NCI-H2196 (cell line): ENCODE results near the gene ARHGEF39.

Experiments used
- DNase-seq: peaks from one replicate; lab custom pipeline; 2025; ENCODE audit not compliant: unreplicated experiment; lab: John Stamatoyannopoulos, UW

ARHGEF39 gene

DNA sequence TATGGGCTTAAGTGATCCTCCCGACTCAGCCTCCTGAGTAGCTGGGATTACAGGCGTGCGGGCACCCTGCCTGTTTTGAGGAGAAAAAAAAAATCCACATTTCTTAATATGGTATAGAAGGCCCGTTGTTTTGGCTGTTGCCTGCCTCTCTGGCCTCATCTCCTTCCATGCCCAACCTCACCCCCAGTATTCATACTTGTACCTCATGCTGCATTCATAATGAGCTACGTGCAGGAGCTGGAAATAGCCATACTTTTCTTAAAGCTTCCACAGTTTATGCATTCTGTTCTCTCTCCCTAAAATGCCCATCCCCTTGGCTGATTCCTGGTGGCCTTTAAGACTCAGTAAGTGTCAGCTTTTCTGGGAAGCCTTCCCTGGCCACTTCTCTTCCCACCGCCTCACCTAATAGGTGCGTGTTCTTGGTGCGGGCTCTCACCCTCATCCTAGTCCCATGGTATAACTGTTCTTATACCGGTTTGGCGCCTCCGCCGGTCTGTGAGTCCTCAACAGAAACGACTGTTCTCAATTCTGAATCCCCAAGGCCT, 26.8 kb upstream of the ARHGEF39 start:
- DNase-seq: no peak

DNA sequence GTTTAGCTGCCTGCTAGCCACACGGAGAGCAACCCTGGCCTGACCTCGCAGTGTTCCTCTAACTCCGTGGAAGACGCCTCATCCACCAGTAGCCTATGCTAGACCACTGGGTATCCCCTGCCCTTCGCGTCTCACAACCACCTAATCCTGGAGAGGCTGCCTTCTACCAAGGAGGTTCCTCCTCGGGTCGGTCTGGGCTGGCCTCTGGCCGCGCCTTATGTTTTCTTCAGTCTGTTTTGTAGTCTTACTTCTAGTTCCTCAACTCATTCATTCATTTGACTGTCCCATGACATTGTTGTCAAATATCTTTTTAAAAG, 26.3 kb upstream of the ARHGEF39 start:
- no peak for DNase-seq

DNA sequence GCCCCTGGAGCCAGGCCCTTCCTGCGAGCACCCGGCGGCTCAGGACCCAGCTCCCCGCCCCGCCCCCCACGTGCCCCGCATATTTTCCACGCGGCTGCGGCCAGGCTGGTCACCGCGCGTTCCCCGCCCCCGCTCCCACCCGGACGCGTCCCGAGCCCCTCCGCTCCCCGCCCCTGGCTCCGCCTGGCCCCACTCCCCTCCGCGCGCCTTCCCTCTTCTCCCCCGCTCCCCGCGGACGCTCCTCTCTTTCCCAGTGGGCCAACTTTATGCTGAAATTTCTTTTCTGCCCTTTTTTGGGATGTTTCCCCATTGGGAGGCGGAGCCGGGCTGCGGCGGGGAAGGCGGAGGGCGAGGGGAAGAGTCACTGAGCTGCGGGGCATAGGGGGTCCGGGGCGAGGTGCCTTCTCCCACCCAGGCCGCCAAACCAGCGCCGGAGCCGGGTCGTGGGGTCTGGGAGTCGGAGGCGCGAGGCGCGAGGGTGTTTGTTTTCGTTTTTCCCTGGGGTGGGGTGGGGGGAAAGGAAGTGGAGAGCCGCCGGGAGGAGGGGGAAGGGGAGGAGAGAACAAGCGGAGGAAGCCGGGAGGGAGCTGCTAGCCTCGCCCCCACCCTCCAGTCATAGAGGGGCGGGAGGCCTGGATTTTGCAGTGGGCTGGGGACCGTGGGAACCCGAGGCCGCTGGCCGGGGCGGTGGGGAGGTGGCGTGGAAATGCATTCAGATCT, 25.8 kb upstream of the ARHGEF39 start:
- DNase-seq: peak; percentile 27

DNA sequence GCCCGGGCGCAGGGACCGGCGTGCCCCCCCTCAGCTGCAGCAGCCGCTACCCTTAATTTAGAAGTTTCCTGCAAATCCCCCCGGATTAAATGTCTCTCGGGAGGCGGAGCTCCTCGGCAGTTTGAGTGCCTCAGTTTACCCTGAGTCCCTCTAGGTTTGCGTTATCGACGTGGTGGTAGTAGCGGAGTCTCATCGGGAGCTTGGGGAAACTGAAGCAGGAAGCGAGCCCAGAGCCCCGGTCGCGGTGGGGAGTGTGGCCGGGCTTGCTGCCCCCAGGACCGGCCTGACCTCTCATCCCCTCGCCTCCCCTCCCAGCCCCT, 25.3 kb upstream of the ARHGEF39 start:
- DNase-seq: no peak

DNA sequence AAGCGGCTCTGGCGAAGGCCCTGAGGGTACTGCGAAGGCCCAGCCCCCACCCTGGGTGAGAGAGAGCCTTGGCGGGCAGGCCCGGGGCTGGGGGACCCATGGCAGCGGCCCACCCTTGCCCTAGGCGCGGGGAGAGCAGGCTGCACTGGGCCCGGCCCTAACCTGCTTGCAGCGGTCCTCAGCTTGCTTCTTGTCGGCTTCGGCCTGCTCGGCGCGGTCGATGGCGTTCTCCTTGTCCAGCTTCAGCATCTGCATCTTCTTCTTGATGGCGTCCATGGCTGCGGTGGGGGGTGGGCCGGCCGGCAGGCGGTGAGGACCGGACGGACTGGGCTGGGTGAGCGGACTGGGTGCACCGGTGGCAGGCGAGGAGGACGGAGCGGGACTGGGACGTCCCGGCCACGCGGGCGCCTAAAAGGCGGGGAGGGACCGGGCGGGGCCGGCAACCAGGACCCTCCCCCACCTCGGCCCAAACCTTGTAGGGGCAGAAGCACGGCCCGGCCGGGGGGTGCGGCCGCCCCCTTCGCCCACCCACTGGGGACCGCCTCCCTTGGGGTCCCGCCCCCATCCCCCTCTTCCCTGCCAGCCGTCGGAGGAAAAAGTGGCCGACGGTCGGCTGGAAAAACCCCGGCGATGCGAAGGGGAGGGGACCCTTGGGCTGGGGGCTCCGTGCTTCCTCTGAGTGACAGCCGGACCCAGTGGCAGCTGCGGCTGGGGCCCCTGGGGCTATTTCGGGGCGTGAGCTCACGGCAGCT, 24.7 kb upstream of the ARHGEF39 start, which contains the start of gene TPM2:
TPM2 (minus strand) TSS at position 384 of the 752 bp plus-strand sequence; CDS start at position 276, 108 bp downstream.
- DNase-seq: no peak

DNA sequence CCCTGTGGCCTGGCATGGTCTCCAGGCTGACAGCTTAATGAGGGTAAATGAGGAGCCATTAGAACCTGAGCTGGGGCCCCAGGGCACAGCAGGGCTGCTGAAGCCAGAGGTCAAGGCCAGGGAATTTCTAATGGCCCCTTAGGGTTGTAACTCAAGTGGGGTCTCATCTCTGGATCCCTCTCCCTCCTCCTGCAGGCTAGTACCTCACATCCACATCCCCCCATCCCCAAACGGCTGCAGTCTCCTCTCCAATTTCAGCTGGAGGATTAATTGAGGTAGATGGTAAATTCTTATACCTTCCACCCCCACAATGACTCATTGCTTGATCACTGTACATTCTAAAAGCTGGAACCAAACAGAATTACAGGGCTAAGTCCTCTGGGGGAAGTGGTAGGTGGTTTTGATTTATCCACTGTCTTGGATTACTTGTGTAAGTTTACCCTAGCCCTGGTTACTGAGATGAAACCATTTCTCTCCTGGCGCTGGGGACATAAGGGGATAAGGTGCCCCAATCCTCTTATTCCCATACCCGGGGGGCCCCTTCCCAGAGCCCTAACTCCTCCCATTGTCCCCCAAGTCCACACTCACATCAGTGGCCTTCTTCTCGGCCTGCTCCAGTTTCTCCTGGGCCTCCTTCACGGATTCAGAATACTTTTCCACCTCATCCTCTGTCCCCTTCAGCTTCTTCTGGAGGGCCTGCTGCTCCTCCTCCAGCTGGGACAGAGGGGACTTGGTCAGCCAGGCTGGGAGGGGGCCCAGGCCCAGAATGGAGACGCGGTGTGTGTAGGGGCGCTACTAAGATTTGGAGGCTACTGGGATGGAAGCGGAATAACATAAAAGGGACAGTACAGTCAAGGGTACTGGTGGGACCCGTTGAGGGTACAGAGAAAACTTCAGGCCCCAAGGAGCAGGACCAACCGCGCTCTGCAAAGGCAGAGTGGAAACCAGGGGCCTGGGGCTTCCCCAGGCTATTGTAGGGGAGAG, 23.9 kb upstream of the ARHGEF39 start:
- no peak for DNase-seq

DNA sequence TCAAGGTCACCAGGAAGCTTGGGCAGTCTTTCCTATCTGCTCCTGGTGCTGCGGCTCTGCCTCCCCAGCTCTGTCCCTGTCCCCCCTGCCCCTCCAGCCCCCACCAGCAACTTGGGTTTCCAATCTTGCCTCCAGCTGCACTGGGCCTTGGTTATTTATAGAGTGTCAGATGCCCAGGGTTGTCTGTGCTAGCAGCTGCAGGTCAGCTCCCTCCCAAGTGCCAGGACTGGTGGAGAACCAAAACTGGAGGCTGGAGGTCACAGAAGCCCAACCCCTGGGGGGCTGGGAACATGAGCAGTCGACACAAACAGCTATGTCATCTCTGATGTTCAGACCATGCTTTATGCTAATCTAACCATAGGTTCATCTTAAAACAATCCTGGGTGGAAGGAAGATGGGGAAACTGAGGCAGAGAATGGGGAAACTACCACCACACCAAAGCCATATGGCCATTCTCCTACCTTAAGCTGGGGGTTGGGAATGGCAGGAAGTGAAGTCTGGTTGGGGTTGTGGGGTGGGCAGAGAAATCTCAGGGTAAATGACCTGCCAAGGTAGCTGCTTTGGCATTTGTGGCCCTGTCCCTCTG, 23.1 kb upstream of the ARHGEF39 start:
- DNase-seq: no peak

DNA sequence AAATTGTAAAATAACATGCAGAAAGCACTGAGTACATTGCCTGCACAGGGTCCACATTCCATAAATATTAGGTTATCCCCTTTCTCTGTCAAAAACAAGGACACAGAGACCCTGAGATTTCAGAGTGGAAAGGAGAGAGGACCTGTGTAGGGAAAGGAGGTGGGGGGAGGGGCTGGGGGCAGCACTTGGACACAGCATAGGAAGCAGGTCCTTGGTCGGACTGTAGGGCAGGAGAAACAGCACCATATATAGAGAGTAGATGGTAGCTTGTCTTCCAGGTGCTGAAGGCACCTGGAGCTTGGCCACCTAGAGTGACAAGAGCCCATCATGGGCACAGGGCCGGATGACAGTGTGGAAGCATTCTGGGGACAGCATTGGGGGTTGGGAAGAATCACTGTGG, 22.3 kb upstream of the ARHGEF39 start:
- DNase-seq: no peak

DNA sequence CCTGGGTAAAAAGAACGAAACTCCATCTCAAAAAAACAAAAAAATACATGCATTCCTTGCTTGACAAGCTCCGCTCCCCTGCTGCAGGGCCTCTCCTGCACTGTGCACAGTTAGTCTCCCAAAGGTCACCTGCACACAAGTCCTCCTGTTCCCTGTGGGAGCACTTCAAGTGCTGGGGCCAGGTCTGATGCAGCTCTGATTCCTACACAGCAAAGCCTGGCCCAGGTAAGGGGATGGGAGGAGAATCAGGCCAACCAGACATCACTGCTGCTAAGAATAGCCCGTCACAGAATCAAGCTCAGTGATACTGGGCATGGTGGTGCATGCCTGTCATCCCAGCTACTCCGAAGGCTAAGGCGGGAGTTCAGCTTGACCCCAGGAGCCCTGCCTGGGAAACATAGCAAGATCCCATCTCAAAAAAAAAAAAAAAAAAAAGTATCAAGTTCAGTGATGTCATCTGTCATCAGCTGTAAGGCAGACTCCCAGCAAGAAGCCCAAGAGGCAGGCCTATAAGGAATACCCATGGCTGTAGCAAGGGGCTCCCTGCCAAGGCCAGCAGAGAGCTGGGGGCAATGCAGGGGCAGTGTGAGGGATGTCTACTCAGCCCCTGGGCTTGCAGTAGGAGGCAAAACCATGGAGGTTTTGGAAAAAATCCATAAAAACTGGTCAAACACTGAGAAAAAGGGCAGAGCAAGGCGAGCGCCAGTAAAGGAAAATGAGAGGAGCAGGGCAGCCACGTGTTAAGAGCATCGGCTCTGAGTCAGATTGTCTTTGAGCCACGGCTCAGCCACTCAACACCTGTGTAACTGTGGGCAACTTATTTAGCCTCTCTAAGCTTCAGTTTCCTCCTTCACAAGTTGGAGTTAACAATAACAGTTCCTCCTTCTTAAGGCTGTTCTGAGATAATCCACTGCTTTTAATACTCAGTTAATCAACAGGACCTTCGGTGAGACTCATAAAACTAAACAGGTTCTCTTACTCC, 21.5 kb upstream of the ARHGEF39 start:
- DNase-seq: no peak

DNA sequence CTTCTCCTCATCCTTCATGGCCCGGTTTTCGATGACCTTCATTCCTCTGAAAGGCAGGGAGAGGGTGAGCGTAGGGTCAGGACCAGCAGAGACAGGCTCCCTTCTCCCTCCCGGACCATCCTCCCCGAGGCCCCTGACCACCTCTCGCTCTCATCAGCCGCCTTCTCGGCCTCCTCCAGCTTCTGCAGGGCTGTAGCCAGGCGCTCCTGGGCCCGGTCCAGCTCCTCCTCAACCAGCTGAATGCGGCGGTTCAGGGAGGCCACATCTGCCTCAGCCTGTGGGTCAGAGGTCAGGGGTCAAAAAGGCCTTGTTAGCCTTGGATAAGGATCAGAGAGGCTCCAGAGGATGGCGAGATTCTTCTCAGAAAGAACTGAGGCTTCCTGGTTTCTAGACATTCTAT, 20.5 kb upstream of the ARHGEF39 start:
- no peak for DNase-seq

DNA sequence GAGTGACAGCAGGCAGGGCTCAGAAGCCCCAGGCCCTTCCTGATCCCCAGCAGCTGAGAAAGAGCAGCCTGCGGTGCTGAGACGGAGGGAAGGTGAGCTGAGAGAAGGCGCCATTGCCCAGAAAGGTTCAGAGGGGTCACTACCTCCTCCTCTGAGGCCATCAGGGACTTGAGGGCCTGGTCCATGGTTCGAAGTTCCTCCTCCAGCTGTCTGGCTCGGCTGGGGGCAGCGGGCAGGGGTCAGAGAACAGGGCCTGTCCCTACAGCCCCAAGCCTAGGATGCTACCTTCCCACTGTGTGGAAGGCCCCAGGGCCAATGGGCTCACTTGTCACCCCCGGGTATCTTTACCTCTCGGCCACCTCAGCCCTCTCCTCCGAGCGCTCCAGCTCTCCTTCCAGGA, 19.9 kb upstream of the ARHGEF39 start:
- no peak for DNase-seq

DNA sequence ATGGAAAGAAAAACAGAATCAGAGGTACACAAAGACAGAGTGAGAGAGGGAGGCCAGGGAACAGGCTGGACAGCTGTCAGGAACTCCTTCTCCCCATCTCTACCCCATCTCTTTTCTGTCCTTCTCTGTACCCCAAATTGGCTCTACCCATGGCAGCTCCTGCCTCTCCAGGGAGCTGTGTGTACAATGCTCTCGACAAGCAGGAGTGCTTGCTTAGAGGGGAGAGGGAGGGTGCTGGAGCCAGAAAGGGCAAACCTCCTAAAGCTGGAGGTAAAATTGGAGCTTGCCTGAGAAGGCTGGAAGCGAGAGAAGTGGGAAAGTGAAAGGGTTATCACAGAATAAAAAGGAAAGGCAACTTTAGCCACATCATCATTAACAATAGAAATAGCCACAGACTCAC, 18.3 kb upstream of the ARHGEF39 start:
- no peak for DNase-seq

DNA sequence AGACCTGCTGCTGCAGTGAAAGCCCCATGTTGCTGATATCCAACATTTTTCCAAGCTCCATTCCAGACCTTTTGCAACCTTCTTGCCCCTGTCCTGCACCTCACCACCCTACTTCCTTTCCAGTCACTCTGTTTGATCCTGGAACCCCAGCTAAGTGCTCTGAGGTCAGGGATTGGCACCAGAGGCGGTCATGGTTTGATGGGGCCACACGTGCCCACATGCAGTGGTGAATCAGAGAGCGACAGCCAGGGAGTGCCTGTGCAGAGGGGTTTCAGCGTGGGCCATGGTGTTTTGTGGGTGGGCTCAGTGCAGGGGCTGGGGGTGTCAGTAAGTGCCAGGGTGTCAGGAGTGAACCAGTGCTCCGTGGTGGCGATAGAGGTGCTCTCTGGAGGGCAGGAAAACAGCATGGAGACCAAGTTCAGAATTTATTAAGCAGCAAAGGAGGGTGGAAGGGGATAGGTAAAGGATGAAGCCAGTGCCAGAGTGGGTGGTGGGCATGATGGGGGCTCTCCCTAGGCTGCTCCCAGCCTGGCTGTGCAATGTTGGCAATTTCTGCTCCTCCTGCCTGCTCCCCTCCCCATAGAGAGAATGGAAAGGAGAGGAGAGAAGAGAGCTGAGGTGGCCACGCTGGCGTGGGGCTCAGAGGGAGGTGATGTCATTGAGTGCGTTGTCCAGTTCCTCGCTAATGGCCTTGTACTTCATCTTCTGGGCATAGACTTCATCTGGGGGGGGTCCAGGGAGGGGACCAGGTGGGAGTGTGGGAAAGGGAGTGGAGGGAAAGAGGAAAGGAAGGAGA, 17.7 kb upstream of the ARHGEF39 start:
- DNase-seq: no peak

DNA sequence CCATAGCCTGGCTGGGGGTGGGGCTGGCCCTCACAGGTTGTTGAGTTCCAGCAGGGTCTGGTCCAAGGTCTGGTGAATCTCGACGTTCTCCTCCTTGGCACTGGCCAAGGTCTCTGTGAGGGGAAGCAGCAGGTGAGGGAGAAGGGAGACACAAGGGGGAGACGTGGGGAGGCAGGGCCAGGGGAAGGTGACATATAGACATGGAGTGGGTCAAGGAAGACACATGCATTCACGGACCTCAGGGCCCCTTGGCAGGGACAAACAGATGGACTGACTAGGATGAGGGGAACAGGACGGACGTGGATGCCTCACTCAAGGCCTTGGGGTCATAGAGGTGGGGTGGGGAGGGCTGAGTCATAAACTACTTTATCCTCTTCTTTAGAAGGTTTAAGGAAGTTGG, 17.1 kb upstream of the ARHGEF39 start:
- DNase-seq: no peak

DNA sequence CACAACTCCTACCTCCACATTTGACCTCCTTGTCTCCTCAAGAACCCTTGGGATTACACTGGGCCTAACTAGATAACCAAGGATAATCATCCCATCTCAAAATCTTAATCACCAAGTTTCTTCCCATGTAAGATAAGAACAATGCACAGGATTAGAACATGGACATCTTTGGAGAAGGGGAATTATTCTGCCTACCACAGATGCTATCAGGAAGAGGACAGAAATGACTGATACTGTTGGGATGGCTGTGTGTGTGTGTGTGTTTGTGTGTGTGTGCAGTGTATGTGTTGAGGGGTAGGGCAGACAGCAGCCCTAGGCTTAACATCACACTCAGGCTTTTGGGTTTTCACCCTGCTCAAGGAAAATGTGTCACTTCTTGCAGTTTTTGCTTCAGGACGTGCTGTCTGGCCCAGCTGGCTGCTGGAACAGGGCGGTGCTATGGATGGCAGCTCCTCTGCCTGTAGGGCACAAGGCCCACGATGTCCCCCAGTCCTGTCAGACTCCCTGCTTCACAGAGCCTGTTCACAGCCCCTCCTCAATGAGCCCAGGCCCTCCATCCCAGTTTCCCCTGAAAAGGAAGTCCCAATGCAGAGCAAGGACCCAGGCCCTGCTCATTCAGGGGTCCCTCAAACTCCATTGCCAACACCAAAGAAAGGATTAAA, 16.5 kb upstream of the ARHGEF39 start:
- DNase-seq: no peak

DNA sequence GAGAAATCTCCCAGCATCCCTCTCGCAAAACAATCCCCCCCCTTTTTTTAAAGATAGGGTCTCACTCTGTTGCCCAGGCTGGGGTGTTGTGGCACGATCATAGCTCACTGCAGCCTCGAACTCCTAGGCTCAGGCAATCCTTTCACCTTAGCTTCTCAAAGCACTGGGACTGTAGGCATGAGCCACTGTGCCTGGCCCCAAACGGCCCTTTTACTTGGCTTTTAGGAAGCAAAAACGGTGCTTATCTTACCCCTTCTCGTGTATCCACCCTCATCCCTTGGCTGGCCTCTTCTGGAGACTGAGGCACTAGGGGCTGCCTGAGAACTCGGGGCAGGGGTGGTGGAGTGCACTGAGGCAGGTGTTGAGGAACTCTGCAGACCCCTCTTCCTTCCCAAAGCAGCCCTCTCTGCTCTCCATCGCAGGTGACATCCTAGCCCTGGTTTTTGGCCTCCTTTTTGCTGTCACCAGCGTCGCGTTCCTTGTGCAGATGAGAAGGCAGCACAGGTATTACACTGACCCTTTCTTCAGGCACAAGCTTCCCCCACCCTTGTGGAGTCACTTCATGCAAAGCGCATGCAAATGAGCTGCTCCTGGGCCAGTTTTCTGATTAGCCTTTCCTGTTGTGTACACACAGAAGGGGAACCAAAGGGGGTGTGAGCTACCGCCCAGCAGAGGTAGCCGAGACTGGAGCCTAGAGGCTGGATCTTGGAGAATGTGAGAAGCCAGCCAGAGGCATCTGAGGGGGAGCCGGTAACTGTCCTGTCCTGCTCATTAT, 15.5 kb upstream of the ARHGEF39 start:
- DNase-seq: no peak

DNA sequence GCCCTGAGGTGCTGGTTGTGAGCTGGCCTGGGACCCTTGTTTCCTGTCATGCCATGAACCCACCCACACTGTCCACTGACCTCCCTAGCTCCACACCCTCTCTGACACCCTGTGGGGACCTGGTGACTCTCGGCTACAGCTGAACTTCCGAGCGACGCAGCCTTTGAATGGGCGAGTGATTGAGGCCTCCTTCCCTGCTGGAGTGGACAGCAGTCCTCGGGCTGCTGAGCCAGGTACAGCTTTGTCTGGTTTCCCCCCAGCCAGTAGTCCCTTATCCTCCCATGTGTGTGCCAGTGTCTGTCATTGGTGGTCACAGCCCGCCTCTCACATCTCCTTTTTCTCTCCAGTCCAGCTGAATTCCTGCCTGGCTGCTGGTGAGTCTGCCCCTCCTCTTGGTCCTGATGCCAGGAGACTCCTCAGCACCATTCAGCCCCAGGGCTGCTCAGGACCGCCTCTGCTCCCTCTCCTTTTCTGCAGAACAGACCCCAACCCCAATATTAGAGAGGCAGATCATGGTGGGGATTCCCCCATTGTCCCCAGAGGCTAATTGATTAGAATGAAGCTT, 14.9 kb upstream of the ARHGEF39 start:
- no peak for DNase-seq
